Superior temporal gyrus (tissue), 1 donor: Measurements from ENCODE around the gene ADGRG7.

ENCODE experiments used
- DNase-seq: peaks from one replicate; pipeline ENCODE4 v3.0.0-alpha.2; 2016; ENCODE audit errors: extremely low spot score

ADGRG7 gene

DNA sequence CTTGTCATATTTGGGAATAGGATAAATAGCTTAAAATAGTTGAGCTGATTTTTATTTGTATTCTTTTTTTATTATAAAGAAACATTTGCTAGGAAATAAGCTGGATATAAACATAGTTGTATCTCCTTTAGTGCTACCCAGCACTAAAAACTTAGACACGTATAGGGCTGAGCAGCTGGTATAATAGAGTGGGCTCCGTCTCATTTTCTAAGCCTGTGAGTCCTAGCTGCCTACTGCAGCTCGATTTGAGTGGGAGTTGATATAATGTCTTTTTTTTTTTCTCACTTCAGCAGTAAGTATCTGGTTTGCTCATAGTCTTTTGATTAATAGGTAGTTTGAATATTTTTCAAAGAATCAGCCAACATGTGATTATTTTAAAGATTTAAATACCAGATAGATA, 134.1 kb downstream of the ADGRG7 start:
- DNase-seq: no peak

DNA sequence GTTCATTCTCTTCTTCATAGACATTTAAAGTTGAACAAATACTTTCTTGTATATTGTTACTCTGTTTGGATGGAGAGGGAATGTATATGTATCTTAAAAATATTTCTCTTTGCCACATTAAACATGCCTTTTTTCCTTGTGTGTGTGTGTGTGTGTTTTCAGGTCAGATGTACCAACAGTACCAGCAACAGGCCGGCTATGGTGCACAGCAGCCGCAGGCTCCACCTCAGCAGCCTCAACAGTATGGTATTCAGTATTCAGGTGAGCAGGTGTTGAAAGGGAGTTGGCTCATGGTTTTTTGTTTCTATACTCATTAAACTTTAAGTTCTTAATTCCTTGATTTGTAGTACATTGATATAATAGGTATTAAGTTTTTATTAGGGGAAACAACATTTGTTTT, 135.3 kb downstream of the ADGRG7 start:
- DNase-seq: no peak
